GM10847 (cell line): ENCODE results near the gene DFFB.

Source experiments
- POLR2A ChIP-seq: IDR thresholded peaks from 2 replicates; pipeline ENCODE4 v1.6.1; 2011; ENCODE audit not compliant: insufficient read length; ENCODE audit errors: extremely low read depth

DFFB gene

GRCh38 chr1:3905953-3906671, 48.8 kb downstream of the DFFB start:
- TF ChIP-seq POLR2A = no peak

DNA sequence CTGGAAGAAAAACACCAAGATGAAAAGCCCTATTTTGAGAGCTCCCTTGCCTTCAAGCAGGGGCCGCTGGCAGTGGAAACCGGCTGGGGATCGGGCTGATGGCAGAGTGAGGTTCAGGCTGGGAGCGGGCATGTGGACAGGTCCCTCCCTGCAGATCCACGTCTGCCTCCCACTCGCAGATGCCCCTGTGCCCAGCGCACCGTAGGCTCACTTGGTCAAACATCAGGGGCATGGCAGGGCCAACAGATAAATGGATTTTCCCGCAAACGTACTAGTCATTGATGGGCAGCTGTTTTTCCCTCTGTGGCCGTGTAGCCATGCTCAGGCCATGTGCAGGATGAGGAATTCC, 49.4 kb downstream of the DFFB start:
- TF ChIP-seq POLR2A = no peak

GRCh38 chr1:3907031-3907534, 49.8 kb downstream of the DFFB start:
- no peak for TF ChIP-seq POLR2A

DNA sequence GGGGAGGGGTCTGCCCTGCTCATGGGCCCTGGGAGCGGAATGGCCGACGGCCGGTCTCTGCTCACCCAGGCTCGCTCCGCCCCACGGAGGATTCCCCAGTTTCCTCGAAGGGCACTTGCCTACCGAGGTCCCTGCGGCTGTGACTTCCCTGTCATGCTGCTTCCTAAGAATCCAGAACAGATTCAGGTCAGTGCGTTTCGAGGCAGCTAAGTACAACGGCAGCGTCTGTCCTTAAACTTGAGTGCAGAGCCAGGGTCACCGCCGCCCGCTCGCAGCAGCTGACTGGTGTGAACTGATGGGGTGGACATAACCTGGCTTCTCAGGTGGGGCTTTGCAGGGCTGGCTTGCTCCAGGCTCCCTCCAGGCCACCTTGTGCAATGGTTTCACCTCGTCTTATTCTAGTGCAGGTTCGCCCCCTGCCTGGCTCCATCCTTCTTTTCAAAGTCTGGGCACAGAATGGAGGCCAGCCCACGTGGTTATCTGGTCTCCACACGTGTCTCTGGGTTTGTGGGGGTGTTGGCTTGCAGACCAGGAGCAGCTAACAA, 50.4 kb downstream of the DFFB start:
- no peak for TF ChIP-seq POLR2A

- TF ChIP-seq POLR2A = no peak
These were observed 51.7 kb downstream of the DFFB start for GRCh38 chr1:3908886-3909517.

DNA sequence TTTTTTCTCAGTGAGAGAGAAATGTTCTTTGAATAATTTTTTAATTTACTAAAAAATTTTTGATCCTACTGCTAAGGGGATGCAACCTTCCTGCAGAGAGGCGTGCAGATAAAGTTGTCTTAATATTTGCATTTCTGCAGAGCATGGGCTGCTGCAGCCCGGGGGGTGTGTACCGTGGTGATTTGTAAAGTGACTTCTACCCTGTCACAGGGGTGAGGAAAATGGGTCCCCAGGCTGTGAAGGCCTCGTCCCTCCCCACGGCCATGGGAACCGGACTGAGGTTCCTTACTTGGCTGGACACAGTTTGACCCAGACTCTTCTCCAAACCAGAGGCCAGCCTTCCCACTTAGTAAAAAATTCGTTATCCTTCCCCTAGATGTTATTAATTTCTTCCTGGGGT, 52.3 kb downstream of the DFFB start:
- no peak for TF ChIP-seq POLR2A

DNA sequence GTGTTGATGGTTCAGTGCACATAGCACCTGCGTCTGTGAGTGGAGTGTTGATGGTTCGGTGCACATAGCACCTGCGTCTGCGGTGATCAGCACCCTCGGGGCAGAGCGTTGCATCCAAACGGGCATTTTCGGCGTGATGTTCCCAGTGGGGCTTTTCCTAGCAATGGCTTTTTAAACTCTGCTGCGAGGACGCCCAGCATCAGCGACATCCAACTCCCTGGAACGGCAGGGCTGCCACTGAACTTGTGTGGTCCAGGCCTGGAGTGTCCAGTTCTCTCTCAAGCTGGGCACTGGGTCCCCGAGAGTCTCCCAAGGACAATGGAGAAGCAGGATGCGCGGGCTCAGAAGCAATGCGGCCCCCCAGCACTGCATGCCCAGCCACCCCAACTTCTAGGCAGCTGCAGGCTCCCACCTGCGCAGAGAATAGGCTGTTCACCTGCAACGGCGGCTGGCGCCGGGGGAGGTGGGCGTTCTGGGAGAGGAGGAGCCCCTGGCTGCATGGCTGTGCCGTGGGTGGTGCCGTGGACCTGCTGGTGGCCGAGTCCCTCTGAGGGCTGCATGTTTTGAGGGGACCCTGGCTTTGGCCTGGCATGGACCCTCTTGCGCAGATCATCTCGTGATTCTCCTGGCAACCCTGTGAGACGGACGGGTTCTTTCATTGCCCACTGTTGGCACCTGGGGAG, 52.9 kb downstream of the DFFB start:
- TF ChIP-seq POLR2A = no peak

GRCh38 chr1:3910857-3911845, 53.9 kb downstream of the DFFB start:
- no peak for TF ChIP-seq POLR2A

GRCh38 chr1:3911981-3912808, 54.9 kb downstream of the DFFB start:
- no peak for TF ChIP-seq POLR2A

DNA sequence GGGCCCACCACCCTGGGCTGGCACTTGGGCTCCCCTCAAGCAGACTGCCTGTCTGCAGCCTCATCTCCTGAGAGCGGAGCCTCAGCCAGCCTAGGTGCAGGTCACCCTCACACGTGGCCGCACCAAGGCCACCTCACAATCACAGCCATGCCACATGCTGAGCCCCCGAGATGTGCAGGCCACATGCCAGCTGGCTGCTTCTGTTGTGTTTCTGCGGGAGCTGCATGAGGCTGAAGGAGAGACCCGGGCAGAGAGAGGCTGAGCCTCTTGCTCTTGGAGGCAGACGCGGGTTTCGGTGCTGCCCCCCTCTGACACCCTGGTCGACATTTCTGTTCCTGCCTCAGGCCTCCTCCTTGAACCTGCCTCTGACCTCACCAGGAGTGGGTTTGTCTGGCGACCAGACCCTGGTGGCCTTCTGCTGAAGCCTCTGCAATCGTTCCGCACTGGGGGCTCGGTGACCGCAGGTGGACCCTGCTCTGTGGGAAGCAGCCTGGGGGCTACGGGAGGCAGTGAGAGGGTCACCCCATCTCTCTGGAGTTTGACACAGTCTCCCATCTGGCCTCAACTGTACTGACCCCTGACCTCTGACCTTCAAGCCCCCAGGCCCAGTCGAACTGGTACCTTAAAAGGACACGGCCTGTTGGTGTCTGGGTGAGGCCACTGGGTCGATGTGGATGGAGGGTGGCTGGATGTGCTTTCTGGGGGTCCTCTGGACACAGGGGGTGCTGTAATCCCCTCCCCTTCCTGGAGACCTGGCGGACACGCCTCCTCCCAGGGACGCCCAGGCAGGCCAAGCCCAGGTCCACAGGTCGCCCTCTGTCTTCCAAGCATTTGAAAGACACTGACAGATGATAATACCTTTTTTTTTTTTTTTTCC, 55.8 kb downstream of the DFFB start:
- TF ChIP-seq POLR2A = no peak

- no peak for TF ChIP-seq POLR2A
These were observed 57.1 kb downstream of the DFFB start for GRCh38 chr1:3914331-3914851.

DNA sequence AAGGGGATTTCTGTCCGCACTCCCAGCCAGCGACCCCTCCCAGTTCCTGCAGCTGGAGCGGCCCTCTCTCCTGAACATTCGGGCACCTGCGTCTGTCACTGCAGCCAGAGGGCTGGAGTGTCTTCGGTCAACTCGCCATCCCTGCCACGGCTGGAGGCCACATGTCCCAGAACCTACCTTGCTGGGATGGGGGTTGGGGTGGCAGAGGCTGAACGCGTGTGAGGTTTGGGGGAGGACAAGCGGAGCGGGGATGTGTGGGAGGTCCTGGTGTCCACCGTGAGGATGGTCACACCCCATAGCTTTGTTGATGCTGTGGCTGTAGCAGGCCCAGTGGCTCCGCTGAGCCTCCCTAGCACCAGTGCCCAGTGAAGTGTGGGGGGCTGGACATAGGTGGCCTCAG, 57.6 kb downstream of the DFFB start:
- no peak for TF ChIP-seq POLR2A
